Esophagus squamous epithelium (tissue), 5 donors: ENCODE results near the gene PHF2. TPM values are rescaled to one million over a fixed set of nuclear protein-coding genes. Genes with fewer than 3 reads are reported as not detected.

Experiments used
- DNase-seq: peaks from one replicate; lab custom pipeline; 2025; lab: John Stamatoyannopoulos, UW
- H3K27ac ChIP-seq, 4 donors: fragments of 200-600 bp; sonication (generic); one replicate each; pipeline ENCODE4 v1.5.1; 2016 to 2019; ENCODE audit warnings: mild to moderate bottlenecking in 1 of 4
- H3K27me3 ChIP-seq, 4 donors: fragments of 200-600 bp; sonication (generic); 1 replicate in 3 of 4; 2 replicates in 1 of 4; pipeline versions ENCODE4 v1.5.1 to v1.6.0; 2017 to 2021; ENCODE audit warnings: antibody characterized with exemption in 1 of 4
- H3K36me3 ChIP-seq, 3 donors: fragments of 200-600 bp; sonication (generic); one replicate each; pipeline ENCODE4 v1.5.1; 2016 to 2019
- H3K4me1 ChIP-seq, 3 donors: fragments of 200-600 bp; sonication (generic); one replicate each; pipeline ENCODE4 v1.5.1; 2017 to 2019
- H3K4me3 ChIP-seq, 4 donors: fragments of 200-600 bp; sonication (generic); 1 replicate in 3 of 4; 2 replicates in 1 of 4; pipeline ENCODE4 v1.5.1; 2016 to 2019; ENCODE audit warnings: mild to moderate bottlenecking in 2 of 4, moderate library complexity in 1 of 4
- H3K9me3 ChIP-seq, 3 donors: fragments of 200-600 bp; sonication (generic); one replicate each; pipeline ENCODE4 v1.5.1; 2016 to 2019
- POLR2A ChIP-seq, 4 donors: fragments of 450-650 bp; IDR thresholded peaks; one replicate each; pipeline ENCODE4 v1.6.1; 2017; ENCODE audit warnings: antibody characterized with exemption in 4 of 4, mild to moderate bottlenecking in 4 of 4, moderate library complexity in 3 of 4
- WGBS, 2 donors: methylation state at CpG; one replicate each; pipeline ENCODE4 v1.1.5; 2018; 5-methylcytosine and 5-hydroxymethylcytosine counted together
- intact Hi-C: fragments of 100-400 bp; cut with DNase I; formaldehyde crosslinking; loops from one replicate; pipeline ENCODE4 v1.15.0; 2022
- total RNA-seq, 4 donors: library from RNA; depleted of rRNA; stranded (reverse); fragments of >200 nt; gene quantifications; one replicate each; pipeline ENCODE4 v1.1.0, GENCODE V29; 2016
- TF ChIP-seq, protein P1 (sequence below), 6 experiments: fragments of 450-650 bp in 4 of 6; fragments of 200-600 bp in 2 of 6; sonication (generic) in 2 of 6; IDR thresholded peaks; one replicate each; pipeline ENCODE4 v1.5.1; 2016 to 2019; ENCODE audit warnings: antibody characterized with exemption in 6 of 6, mild to moderate bottlenecking in 4 of 6, moderate library complexity in 4 of 6
- donor health status: DM: yes; HTN: yes; CAD: no.

The PHF2 gene
- total RNA-seq, 4 donors from 2014 or later: 13.3 to 22.6 (median 17.5) TPM

DNA sequence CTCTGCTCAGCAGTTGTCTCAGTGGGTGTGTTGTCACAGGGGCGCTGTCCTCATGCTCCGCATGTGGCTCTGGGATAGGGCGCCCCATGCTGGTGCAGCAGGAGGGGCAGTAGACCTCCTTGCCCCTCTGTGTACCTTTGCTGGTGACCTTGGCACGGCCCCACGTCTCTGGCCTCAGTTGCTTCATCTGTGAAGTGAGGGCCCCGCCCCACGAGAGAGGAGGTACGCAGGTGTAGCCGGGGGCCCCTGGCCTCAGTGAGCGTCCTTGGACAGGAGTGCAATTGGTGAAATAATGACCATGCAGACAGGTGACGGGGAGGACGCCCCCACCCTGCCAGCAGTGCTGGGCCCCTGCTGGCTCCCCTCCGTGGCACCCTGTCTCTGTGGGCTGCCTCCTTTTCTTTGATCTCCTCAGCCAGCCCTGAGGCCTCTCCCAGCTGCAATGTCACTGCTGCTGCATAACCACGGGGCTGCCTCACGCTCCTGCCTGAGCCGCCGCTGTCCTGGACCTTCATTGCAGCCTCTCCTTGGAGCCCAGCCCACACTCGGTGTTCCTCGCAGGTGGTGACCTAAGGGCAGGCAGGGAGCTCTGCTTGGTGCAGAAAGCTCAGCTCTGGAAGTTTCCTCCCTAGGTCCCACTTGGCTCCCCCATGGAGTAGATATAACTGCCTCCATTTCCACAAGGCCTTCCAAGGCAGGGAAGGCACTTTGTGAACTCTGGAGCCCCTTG is 57.3 kb downstream of the PHF2 start:
- Histone ChIP-seq H3K36me3 (peaks cover 5 to 91% (median 20%) of the 10 kb centered on the region in 3 donors), H3K9me3 (peaks cover 0 to 11% (median 0%) of the 10 kb centered on the region in 3 donors), H3K27ac (no peak overlapping the region), H3K27me3 (no peaks in the 10 kb centered on the region), H3K4me1 (no peaks in the 10 kb centered on the region), H3K4me3 (no peak overlapping the region)
- no peak for DNase-seq
- intact Hi-C loops: no loop called here
- 80 to 100% methylated on average over 2 of the region's 19 CpGs for WGBS, 2 donors
- TF ChIP-seq, protein P1, sequence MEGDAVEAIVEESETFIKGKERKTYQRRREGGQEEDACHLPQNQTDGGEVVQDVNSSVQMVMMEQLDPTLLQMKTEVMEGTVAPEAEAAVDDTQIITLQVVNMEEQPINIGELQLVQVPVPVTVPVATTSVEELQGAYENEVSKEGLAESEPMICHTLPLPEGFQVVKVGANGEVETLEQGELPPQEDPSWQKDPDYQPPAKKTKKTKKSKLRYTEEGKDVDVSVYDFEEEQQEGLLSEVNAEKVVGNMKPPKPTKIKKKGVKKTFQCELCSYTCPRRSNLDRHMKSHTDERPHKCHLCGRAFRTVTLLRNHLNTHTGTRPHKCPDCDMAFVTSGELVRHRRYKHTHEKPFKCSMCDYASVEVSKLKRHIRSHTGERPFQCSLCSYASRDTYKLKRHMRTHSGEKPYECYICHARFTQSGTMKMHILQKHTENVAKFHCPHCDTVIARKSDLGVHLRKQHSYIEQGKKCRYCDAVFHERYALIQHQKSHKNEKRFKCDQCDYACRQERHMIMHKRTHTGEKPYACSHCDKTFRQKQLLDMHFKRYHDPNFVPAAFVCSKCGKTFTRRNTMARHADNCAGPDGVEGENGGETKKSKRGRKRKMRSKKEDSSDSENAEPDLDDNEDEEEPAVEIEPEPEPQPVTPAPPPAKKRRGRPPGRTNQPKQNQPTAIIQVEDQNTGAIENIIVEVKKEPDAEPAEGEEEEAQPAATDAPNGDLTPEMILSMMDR (IDR thresholded peaks at IDR 0.05): no peak
- TF ChIP-seq POLR2A (IDR thresholded peaks at IDR 0.05): no peak

DNA sequence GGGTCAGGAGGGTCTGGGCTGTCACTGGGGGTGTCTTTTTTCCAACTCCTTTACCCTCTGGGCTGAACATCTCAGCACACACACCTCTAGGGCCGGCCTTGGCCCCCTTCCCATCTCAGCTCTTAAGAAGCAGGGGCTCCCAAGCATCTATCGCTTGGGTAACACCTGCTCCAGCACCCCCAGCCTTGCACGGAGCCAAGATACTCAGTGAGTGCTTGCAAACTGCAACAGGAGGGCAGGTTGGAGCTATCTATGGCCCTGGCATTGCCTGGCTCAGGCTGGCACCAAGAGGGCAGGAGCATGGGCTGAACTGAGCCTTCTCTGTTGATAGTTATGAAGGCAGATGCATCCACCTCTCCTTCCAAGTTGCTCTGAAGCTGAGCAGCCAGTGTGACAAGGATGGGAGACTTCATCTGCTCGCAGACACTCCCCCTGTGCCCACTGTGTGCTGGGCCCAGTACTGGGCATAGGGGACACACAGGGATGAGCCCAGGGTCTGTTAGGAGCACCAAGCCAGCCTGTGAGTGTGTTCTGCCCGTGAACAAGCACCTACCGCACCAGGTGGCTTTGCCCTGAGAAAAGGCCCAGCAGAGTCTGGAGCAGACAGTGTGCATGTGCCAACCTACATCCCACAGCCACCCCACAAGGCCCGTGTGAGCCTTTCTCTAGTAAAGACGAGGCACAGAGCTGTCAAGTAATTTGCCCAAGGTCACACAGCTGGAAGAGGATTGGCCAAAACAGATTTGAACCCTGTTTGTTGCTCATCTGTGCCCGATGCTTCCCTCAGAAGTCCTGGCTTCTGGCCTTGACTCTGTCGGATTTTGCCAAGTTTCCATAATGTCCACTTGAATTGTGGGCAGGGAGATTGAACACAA is 58.2 kb downstream of the PHF2 start:
- Histone ChIP-seq H3K27me3 (no peaks in the 10 kb centered on the region), H3K36me3 (peaks cover 5 to 98% (median 20%) of the 10 kb centered on the region in 3 donors), H3K4me1 (no peaks in the 10 kb centered on the region), H3K27ac (no peak overlapping the region), H3K4me3 (no peak overlapping the region), H3K9me3 (peaks cover 0 to 13% (median 0%) of the 10 kb centered on the region in 3 donors)
- TF ChIP-seq, protein P1 (IDR thresholded peaks at IDR 0.05): no peak
- TF ChIP-seq POLR2A (IDR thresholded peaks at IDR 0.05): no peak
- intact Hi-C loops: no loop called here
- DNase-seq: no peak
- 63 to 85% methylated on average over 3 to 7 of the region's 10 CpGs for WGBS, 2 donors

DNA sequence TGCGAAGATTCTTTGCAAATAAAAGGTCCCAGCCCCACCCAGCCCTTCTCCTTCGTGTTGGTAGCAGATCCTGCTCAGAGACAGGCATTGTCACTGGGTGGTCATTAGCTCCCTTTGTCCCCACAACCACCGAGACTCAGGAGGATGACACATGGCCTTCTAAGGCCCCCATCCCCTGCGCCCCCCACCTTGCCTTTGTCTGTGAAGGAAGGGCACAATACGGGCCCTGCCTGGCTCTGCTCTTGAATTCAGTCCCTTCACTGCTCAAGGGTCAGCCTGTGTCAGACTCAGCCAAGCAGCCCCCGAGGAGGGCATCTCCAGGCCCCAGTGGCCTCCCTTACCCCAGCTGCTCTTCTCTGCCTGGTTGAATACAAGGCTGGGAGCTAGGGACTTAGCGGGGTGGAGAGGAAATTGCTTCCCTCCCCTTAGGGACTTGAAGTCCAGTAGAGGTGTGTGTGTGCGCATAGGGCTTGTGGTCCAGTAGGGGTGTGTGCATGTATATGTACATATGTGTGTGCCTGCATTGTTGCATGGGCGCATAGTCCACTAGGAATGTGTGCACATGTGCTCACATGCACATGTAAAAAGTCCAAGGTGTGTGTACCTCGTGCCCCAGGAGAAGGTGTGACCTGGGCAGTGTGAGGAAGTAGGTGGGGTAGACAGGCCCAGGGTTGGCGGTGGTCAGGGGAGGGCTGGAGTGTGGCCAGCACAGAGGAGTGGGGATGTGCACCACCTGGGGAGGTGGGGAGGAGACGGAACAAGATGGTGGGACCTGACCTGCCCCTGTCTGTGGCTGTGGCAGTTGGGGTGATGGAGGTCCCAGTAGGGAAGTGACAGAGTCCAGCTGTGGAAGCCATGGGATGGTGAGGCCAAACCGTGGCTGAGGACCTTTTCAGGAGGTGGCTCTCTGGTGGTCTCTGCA is 59.1 kb downstream of the PHF2 start:
- H3K9me3 ChIP-seq: peaks cover 0 to 16% (median 0%) of the 10 kb centered on the region in 3 donors
- intact Hi-C loops: no loop called here
- no peaks in the 10 kb centered on the region for H3K4me1 ChIP-seq
- H3K4me3 ChIP-seq: no peak overlapping the region
- H3K36me3 ChIP-seq: peaks cover 5 to 99% (median 13%) of the 10 kb centered on the region in 3 donors
- no peak for TF ChIP-seq POLR2A (IDR thresholded peaks at IDR 0.05)
- TF ChIP-seq, protein P1 (IDR thresholded peaks at IDR 0.05): no peak
- WGBS, 2 donors: 79 to 93% methylated on average over 7 to 10 of the region's 13 CpGs
- H3K27ac ChIP-seq: no peak overlapping the region
- H3K27me3 ChIP-seq: no peaks in the 10 kb centered on the region
- no peak for DNase-seq

DNA sequence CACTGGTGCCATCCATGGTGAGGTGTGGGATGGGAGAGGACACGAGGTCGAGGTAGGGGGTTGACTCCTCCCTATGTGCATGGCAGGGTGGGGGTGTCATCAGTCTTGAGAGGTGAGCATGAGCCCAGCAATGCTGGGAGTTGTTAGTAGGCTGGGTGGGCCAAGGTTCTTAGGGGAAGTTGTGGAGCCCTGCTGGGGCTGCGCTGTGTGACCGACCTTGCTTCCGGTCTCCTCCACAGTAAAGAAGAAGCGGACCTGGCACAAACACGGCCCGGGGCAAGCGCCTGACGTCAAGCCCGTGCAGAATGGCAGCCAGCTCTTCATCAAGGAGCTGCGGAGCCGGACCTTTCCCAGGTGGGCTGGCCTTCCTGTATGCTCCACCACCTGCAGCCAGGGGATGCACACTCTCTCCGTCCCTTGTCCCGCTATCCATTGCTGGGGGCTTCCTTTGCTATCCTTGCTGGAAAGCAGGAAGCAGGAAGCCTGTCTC is 59.8 kb downstream of the PHF2 start:
- TF ChIP-seq, protein P1 (IDR thresholded peaks at IDR 0.05): no peak
- no peak for TF ChIP-seq POLR2A (IDR thresholded peaks at IDR 0.05)
- 93 to 100% methylated on average over 2 to 3 of the region's 15 CpGs for WGBS, 2 donors
- H3K27ac ChIP-seq: no peak overlapping the region
- H3K9me3 ChIP-seq: peaks cover 0 to 16% (median 0%) of the 10 kb centered on the region in 3 donors
- H3K4me3 ChIP-seq: no peak overlapping the region
- H3K27me3 ChIP-seq: no peaks in the 10 kb centered on the region
- peaks cover 5 to 98% (median 12%) of the 10 kb centered on the region in 3 donors for H3K36me3 ChIP-seq
- intact Hi-C loops: no loop called here
- no peak for DNase-seq
- H3K4me1 ChIP-seq: no peaks in the 10 kb centered on the region
